ENCODE results near the gene IGF2BP2. TPM values are rescaled to one million over a fixed set of nuclear protein-coding genes. Genes with fewer than 3 reads are reported as not detected.

The IGF2BP2 gene
- total RNA-seq (2021) (66.2 and 77.2 TPM in 2 replicates), Bru-seq, nascent RNA (percentile 90 among the genes with signal in this experiment), BruChase-seq, experiment 1, labeled RNA remaining after a 2-hour chase (percentile 92 among the genes with signal in this experiment), BruChase-seq, experiment 2, labeled RNA remaining after a 6-hour chase (percentile 88 among the genes with signal in this experiment)
- long read RNA-seq, transcript IGF2BP2-201 (15 exons, 3,291 nt), result minor isoform, 24 of 100 reads
- long read RNA-seq, transcript IGF2BP2-202 (16 exons, 3,688 nt), result major isoform, 35 of 100 reads
- long read RNA-seq, partial matches to known transcripts, result 15 of 100 reads
- long read RNA-seq, other reads (novel, unspliced or antisense), result 24 of 100 reads

- BruUV-seq (replicated peaks), result no TSS peak
- intact Hi-C loops (cut with micrococcal nuclease; ENCODE audit: unreplicated experiment), result no loop called here
- Histone ChIP-seq H3K27me3 (replicated peaks; ENCODE audit: insufficient read depth, low read depth, low read length, poor library complexity) (no peaks in the 10 kb centered on the region), H3K27ac (ENCODE audit: low read depth, low read length, poor library complexity, severe bottlenecking) (peak within 1 kb of the TSS; percentile 97), H3K4me3 (ENCODE audit: low read depth, low read length, poor library complexity, severe bottlenecking) (peak within 1 kb of the TSS; percentile 97), H3K9me3 (ENCODE audit: low read depth, low read length, poor library complexity, severe bottlenecking) (no peaks in the 10 kb centered on the region), H3K36me3 (ENCODE audit: insufficient read depth, low read length, poor library complexity, severe bottlenecking) (no peaks in the 10 kb centered on the region), H3K4me1 (ENCODE audit: insufficient read depth, low read length, poor library complexity, severe bottlenecking) (peaks cover 21% of the 10 kb centered on the region)
- POLR2A ChIA-PET (ENCODE audit: low non-redundant PET), result interaction anchor here (0.6 kb wide), 1 partner anchor 57 kb away, joined by 5 read pairs; no protein-coding TSS in a partner anchor
- no peak for TF ChIP-seq CTCF (conservative IDR thresholded peaks at IDR 0.05; ENCODE audit: low read depth, low read length)
- no peak for TF ChIP-seq EZH2 (IDR thresholded peaks at IDR 0.05; ENCODE audit: borderline replicate concordance, low read depth, low read length, poor library complexity, severe bottlenecking)
- DNase-seq (ENCODE audit: low spot score), result peak; percentile 89
- CTCF ChIA-PET, result no interaction called here
Measured at GRCh38 chr3:185825006-185825638, at the start of gene IGF2BP2. IGF2BP2 (minus strand) TSS chr3:185825042; CDS start chr3:185824960, 82 bp downstream.

GRCh38 chr3:185874119-185874518 is 49.3 kb upstream of the IGF2BP2 start:
- no peak for DNase-seq (ENCODE audit: low spot score)
- Histone ChIP-seq H3K27ac (ENCODE audit: low read depth, low read length, poor library complexity, severe bottlenecking) (no peak overlapping the region), H3K9me3 (ENCODE audit: low read depth, low read length, poor library complexity, severe bottlenecking) (no peaks in the 10 kb centered on the region), H3K36me3 (ENCODE audit: insufficient read depth, low read length, poor library complexity, severe bottlenecking) (no peaks in the 10 kb centered on the region), H3K27me3 (replicated peaks; ENCODE audit: insufficient read depth, low read depth, low read length, poor library complexity) (no peaks in the 10 kb centered on the region), H3K4me1 (ENCODE audit: insufficient read depth, low read length, poor library complexity, severe bottlenecking) (no peaks in the 10 kb centered on the region), H3K4me3 (ENCODE audit: low read depth, low read length, poor library complexity, severe bottlenecking) (no peak overlapping the region)
- POLR2A ChIA-PET (ENCODE audit: low non-redundant PET), result no interaction called here
- no TSS peak for BruUV-seq (replicated peaks)
- CTCF ChIA-PET, result no interaction called here
- TF ChIP-seq CTCF (conservative IDR thresholded peaks at IDR 0.05; ENCODE audit: low read depth, low read length), result no peak
- TF ChIP-seq EZH2 (IDR thresholded peaks at IDR 0.05; ENCODE audit: borderline replicate concordance, low read depth, low read length, poor library complexity, severe bottlenecking), result no peak
- intact Hi-C loops (cut with micrococcal nuclease; ENCODE audit: unreplicated experiment), result no loop called here

- intact Hi-C loops (cut with micrococcal nuclease; ENCODE audit: unreplicated experiment), result no loop called here
- Histone ChIP-seq H3K36me3 (ENCODE audit: insufficient read depth, low read length, poor library complexity, severe bottlenecking) (no peaks in the 10 kb centered on the region), H3K27me3 (replicated peaks; ENCODE audit: insufficient read depth, low read depth, low read length, poor library complexity) (no peaks in the 10 kb centered on the region), H3K4me1 (ENCODE audit: insufficient read depth, low read length, poor library complexity, severe bottlenecking) (no peaks in the 10 kb centered on the region), H3K9me3 (ENCODE audit: low read depth, low read length, poor library complexity, severe bottlenecking) (no peaks in the 10 kb centered on the region), H3K27ac (ENCODE audit: low read depth, low read length, poor library complexity, severe bottlenecking) (no peak overlapping the region), H3K4me3 (ENCODE audit: low read depth, low read length, poor library complexity, severe bottlenecking) (no peak overlapping the region)
- CTCF ChIA-PET, result no interaction called here
- no TSS peak for BruUV-seq (replicated peaks)
- POLR2A ChIA-PET (ENCODE audit: low non-redundant PET), result interaction anchor here (0.6 kb wide), 1 partner anchor 703 kb away, joined by 3 read pairs; the partner anchor contains the start of gene DNAJB11
- TF ChIP-seq CTCF (conservative IDR thresholded peaks at IDR 0.05; ENCODE audit: low read depth, low read length), result no peak
- TF ChIP-seq EZH2 (IDR thresholded peaks at IDR 0.05; ENCODE audit: borderline replicate concordance, low read depth, low read length, poor library complexity, severe bottlenecking), result no peak
- DNase-seq (ENCODE audit: low spot score), result no peak
Measured at GRCh38 chr3:185867650-185868049, 42.8 kb upstream of the IGF2BP2 start.

Data from A673 (cell line).